IPS-18c (cell line): ENCODE measurements around the gene MYBL2.

Experiments
- H3K4me3 ChIP-seq: 2 replicates; pipeline ENCODE4 v1.7.0; 2013; ENCODE audit warnings: low read depth, mild to moderate bottlenecking, low read length, moderate library complexity; ENCODE audit not compliant: insufficient read depth
- H3K9me3 ChIP-seq: one replicate; pipeline ENCODE4 v1.6.1; 2013; ENCODE audit warnings: mild to moderate bottlenecking, low read length, moderate library complexity; ENCODE audit not compliant: control insufficient read depth, insufficient read depth

MYBL2 gene

GRCh38 chr20:43670423-43670822 lies 3.5 kb downstream of the MYBL2 start:
- H3K9me3 ChIP-seq = no peaks in the 10 kb centered on the region
- H3K4me3 ChIP-seq = no peak overlapping the region

DNA sequence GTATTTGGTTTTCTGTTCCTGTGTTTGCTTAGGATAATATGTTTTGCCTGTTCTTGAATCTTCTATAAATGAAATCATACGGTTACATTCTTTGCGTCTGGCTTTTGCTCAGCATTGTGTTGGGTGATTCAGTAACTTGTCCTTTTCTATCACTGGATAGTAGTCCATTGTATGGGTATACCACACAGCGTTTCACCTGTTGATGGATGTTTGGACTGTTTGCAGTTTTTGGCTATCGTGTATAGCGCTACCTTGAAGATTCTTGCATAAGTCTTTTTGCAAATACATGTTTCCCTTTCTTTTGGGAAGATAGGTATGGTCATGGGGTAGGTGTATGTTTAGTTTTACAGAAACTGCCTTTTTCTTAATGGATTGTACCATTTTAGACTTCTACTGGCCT lies 9.5 kb downstream of the MYBL2 start:
- Histone ChIP-seq H3K4me3 (no peak overlapping the region), H3K9me3 (no peaks in the 10 kb centered on the region)

DNA sequence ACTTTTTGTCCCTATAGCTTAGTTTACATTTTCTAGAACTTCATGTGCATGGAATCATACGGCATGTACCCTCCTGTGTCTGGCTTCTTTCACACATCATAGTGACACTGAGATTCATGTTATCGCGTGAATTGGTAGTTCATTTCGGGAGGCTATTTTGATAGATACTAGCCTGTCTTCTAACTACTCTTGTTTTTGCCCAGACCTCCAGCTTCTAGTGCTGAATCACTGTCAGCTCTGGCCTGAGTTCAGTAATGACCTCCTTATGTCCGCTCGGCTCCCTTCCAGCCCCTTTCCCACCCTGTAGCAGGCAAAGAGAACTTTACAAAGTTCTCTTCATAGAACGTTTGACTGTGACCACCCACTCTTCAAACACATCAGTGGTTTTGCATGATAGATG lies 14.1 kb downstream of the MYBL2 start:
- Histone ChIP-seq H3K9me3 (no peaks in the 10 kb centered on the region), H3K4me3 (no peak overlapping the region)

- no peak overlapping the region for H3K4me3 ChIP-seq
- no peaks in the 10 kb centered on the region for H3K9me3 ChIP-seq
Observed at GRCh38 chr20:43681468-43681942, 14.6 kb downstream of the MYBL2 start.

- no peak overlapping the region for H3K4me3 ChIP-seq
- H3K9me3 ChIP-seq = no peaks in the 10 kb centered on the region
Observed at GRCh38 chr20:43681991-43682410, 15.1 kb downstream of the MYBL2 start.

DNA sequence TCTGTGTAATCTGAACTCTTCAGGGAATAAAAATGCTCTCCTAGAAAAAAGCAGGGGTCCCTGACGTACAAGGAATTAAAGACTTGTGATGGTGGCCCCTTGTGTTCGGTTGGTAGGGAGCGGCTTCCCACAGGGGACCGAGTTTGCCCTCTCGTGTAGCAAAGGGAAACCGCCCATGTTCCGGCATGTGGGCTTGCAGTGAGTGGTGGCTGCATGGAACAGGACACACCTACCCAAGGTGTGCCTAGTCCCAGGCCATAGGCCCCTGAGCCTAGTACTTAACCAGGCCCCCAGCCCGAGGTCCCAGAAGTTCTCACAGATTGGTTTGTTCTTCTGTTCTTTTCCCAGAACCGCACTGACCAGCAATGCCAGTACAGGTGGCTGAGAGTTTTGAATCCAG lies 15.5 kb downstream of the MYBL2 start:
- no peak overlapping the region for H3K4me3 ChIP-seq
- no peaks in the 10 kb centered on the region for H3K9me3 ChIP-seq

- Histone ChIP-seq H3K9me3 (no peaks in the 10 kb centered on the region), H3K4me3 (no peak overlapping the region)
Observed at GRCh38 chr20:43686820-43687219, 19.9 kb downstream of the MYBL2 start.

DNA sequence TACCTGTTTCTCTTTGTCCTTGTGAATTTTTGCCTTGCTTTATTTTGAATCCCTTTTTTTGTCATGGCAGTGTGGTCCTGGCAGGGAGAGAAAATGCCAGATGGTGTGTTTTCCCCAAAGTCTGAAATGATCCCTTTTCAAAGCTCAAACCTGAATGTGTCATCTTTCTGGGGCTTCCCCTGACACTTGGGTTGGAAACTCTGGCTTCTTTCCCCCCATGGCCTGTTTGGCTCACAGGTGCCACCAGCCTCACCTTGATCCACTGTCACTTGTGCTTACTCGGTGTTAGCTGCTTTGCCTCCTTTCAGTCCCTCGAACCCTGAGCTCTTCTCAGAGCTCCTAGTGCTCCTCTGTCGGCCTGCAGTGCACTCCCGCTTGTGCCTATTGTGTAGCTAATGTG lies 22.3 kb downstream of the MYBL2 start:
- Histone ChIP-seq H3K9me3 (no peaks in the 10 kb centered on the region), H3K4me3 (no peak overlapping the region)

DNA sequence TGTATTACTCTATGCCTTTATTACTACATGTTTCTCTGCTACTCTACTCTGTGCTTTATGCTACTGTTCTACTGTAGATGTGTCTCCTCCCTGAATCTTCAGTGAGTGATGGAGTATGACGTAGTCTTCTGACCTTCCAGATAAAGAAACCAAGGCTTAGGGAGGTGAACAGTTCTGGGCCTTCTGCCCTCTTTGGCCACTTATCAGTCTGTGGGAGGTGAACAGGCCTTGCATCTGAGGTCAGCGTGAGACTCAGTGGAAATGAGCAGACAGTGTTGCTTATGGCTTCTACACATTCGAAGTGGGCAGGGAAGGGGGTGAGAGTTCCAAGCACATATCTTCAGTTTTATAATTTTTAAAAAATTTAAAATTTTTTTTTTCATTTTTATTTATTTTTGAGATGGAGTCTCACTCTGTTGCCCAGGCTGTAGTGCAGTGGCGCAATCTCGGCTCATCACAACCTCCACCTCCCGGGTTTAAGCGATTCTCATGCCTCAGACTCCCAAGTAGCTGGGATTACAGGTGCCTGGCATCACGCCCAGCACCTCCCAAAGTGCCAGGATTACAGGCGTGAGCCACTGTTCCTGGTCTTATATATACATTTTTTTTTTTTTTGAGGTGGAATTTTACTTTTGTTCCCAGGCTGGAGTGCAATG lies 24.2 kb downstream of the MYBL2 start:
- no peak overlapping the region for H3K4me3 ChIP-seq
- H3K9me3 ChIP-seq = no peaks in the 10 kb centered on the region

DNA sequence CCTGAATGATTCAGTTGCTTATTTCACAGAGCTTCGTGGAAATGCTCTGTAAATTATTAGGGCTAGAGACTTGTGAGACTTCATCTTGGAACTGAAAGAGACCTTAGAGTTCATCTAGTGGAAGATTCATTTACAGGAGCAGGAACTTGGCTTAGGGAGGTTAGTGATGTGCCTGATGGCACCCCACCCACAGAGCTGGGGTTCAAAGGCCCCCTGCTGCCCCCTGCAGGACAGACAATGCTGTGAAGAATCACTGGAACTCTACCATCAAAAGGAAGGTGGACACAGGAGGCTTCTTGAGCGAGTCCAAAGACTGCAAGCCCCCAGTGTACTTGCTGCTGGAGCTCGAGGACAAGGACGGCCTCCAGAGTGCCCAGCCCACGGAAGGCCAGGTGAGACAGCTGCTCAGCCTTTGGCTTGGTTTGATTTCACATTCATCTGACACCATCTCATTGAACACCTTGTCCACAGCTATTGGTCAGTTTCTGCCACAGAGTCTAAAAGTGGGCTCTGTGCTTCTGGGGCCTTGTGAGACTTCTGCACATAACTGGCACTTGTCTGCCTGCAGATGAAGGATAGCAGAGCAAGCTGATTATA lies 25.1 kb downstream of the MYBL2 start:
- H3K9me3 ChIP-seq = no peaks in the 10 kb centered on the region

DNA sequence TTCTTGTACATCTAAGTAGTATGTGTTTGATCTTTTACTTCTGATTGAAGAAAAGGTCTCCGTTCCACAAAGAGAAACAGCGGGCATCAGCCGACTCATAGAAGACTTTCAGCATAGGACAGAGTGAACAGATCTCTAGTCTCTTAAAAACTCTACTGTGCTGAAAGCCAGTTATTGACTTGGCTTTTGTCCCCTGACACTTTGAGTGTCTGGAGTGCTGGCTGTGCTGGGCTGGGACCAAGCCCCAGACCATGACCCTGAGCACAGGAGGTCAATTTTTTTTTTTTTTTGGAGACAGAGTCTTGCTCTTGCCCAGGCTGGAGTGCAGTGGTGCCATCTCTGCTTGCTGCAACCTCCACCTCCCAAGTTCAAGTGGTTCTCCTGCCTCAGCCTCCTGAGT lies 27.8 kb downstream of the MYBL2 start:
- Histone ChIP-seq H3K4me3 (no peak overlapping the region), H3K9me3 (no peaks in the 10 kb centered on the region)

More for the DNA sequence above, 25.1 kb downstream of the MYBL2 start:
- no peak overlapping the region for H3K4me3 ChIP-seq

DNA sequence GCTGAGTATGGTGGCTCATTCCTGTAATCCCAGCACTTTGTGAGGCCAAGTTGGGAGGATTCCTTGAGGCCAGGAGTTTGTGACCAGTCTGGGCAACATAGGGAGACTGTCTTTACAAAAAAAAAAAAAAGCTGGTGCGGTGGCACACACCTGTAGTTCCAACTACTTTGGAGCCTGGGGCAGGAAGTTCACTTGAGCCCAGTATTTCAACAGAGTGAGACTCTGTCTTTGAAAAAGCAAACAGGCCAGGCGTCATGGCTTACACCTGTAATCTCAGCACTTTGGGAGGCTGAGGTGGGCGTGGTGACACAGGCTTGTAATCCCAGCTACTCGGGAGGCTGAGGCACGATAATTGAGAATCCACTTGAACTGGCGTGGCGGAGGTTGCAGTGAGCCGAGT lies 28.7 kb downstream of the MYBL2 start:
- H3K4me3 ChIP-seq = no peak overlapping the region
- H3K9me3 ChIP-seq = no peaks in the 10 kb centered on the region

GRCh38 chr20:43699941-43700565 lies 33.1 kb downstream of the MYBL2 start:
- H3K9me3 ChIP-seq = no peaks in the 10 kb centered on the region
- no peak overlapping the region for H3K4me3 ChIP-seq

GRCh38 chr20:43700627-43701026 lies 33.7 kb downstream of the MYBL2 start:
- H3K4me3 ChIP-seq = no peak overlapping the region
- H3K9me3 ChIP-seq = no peaks in the 10 kb centered on the region

- Histone ChIP-seq H3K4me3 (no peak overlapping the region), H3K9me3 (no peaks in the 10 kb centered on the region)
Observed at GRCh38 chr20:43702502-43702901, 35.6 kb downstream of the MYBL2 start.

- Histone ChIP-seq H3K4me3 (no peak overlapping the region), H3K9me3 (peaks cover 3% of the 10 kb centered on the region)
Observed at GRCh38 chr20:43710370-43711044, 43.6 kb downstream of the MYBL2 start.

GRCh38 chr20:43711098-43711654 lies 44.3 kb downstream of the MYBL2 start:
- H3K9me3 ChIP-seq = peaks cover 4% of the 10 kb centered on the region
- H3K4me3 ChIP-seq = no peak overlapping the region

DNA sequence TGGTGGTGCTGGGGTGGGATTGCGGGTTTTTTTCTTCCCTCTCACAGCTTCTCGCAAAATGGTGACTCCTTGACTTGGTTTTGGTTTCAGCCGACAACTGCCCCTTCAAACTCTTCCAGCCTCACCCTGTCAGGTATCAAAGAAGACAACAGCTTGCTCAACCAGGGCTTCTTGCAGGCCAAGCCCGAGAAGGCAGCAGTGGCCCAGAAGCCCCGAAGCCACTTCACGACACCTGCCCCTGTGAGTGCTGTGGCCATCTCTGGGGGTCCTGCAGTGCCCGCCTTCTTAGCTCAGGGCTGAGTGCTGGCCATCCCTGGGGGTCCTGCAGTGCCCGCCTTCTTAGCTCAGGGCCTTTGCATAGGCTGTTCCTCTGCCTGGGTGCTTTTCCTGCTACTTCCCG lies 48.1 kb downstream of the MYBL2 start:
- Histone ChIP-seq H3K4me3 (no peak overlapping the region), H3K9me3 (peaks cover 4% of the 10 kb centered on the region)
